Measurements from ENCODE around the gene COQ7.

GRCh38 chr16:19094542-19095365 lies 27.3 kb downstream of the COQ7 start:
- peak; percentile 53; the same call in 1 of the 2 replicates for TF ChIP-seq POLR2AphosphoS5 (IDR thresholded peaks at IDR 0.05; ENCODE audit: low read depth, low read length)
- TF ChIP-seq CTCF (IDR thresholded peaks at IDR 0.05): peak; percentile 75
- TF ChIP-seq SIN3A (IDR thresholded peaks at IDR 0.05; ENCODE audit: borderline replicate concordance, insufficient read depth, low read depth, low read length): no peak
- TF ChIP-seq REST (IDR thresholded peaks at IDR 0.05; ENCODE audit: insufficient read depth in 1 of 2, low read depth in 2 of 2, low read length in 1 of 2): no peak
- no peak for TF ChIP-seq TCF7L2 (IDR thresholded peaks at IDR 0.05; ENCODE audit: low read depth, low read length)
